DOHH2 (cell line): ENCODE measurements around the gene PIN1.

Experiments
- EZH2phosphoT487 ChIP-seq: fragments of 200-600 bp; sonication (generic); IDR thresholded peaks from 2 replicates; pipeline ENCODE4 v1.6.1; 2017; ENCODE audit warnings: borderline replicate concordance, mild to moderate bottlenecking, antibody characterized with exemption, low read length, moderate library complexity, mixed read lengths
- TF ChIP-seq, protein P1 (sequence below): fragments of 200-600 bp; sonication (generic); IDR thresholded peaks from one replicate; pipeline ENCODE4 v1.5.1; 2014; ENCODE audit warnings: antibody characterized with exemption, mild to moderate bottlenecking, low read depth, low read length; ENCODE audit not compliant: poor library complexity, severe bottlenecking

DNA sequence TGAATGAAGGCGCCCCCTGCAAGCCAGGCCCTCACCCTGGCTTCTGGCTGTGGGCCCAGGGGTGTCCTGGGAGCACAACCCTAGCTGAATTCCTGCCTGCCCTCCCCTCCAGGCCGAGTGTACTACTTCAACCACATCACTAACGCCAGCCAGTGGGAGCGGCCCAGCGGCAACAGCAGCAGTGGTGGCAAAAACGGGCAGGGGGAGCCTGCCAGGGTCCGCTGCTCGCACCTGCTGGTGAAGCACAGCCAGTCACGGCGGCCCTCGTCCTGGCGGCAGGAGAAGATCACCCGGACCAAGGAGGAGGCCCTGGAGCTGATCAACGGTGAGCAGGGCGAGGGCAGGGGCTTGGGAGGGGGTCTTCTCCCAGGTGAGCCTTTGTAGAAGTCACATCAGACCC, 3.2 kb downstream of the PIN1 start:
- TF ChIP-seq, protein P1, sequence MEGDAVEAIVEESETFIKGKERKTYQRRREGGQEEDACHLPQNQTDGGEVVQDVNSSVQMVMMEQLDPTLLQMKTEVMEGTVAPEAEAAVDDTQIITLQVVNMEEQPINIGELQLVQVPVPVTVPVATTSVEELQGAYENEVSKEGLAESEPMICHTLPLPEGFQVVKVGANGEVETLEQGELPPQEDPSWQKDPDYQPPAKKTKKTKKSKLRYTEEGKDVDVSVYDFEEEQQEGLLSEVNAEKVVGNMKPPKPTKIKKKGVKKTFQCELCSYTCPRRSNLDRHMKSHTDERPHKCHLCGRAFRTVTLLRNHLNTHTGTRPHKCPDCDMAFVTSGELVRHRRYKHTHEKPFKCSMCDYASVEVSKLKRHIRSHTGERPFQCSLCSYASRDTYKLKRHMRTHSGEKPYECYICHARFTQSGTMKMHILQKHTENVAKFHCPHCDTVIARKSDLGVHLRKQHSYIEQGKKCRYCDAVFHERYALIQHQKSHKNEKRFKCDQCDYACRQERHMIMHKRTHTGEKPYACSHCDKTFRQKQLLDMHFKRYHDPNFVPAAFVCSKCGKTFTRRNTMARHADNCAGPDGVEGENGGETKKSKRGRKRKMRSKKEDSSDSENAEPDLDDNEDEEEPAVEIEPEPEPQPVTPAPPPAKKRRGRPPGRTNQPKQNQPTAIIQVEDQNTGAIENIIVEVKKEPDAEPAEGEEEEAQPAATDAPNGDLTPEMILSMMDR: no peak
- no peak for TF ChIP-seq EZH2phosphoT487
